IMR-90 (cell line): ENCODE measurements around the gene DHRS7C. TPM values are rescaled to one million over a fixed set of nuclear protein-coding genes. Genes with fewer than 3 reads are reported as not detected.

Source experiments
- ATAC-seq: fragments of 200-7000 bp; cut with Tn5 transposase; 2 replicates; pipeline ENCODE4 v1.9.1; 2020; ENCODE audit warnings: low read depth, mild to moderate bottlenecking, moderate library complexity
- BruUV-seq: library from RNA; stranded (reverse); fragments of 400-500 nt; replicated peaks from 2 replicates; lab custom pipeline; 2021; lab: Mats Ljungman, UMichigan
- CTCF ChIA-PET: fragments of 300-600 bp; formaldehyde crosslinking; extraction: SDS; loops from one replicate; lab custom pipeline; 2021; ENCODE audit warnings: antibody characterized with exemption; lab: Yijun Ruan, JAX
- POLR2A ChIA-PET: fragments of 300-600 bp; sonication (Branson Sonifier 250); formaldehyde crosslinking; loops from one replicate; lab custom pipeline; 2022; ENCODE audit warnings: antibody characterized with exemption; ENCODE audit not compliant: unreplicated experiment; lab: Charles Lee
- DNase-seq: peaks from one replicate; pipeline ENCODE4 v3.0.0; 2013
- H2AFZ ChIP-seq: replicated peaks from 2 replicates; pipeline ENCODE3; 2013; ENCODE audit warnings: low read length, mild to moderate bottlenecking; ENCODE audit not compliant: poor library complexity
- H2AK5ac ChIP-seq: 2 replicates; pipeline ENCODE4 v1.6.1; 2013; ENCODE audit warnings: low read depth, low read length, inconsistent platforms
- H2AK9ac ChIP-seq: replicated peaks from 2 replicates; pipeline ENCODE3; 2013; ENCODE audit warnings: mild to moderate bottlenecking, low read depth, low read length, moderate library complexity; ENCODE audit not compliant: poor library complexity
- H2BK120ac ChIP-seq: 2 replicates; pipeline ENCODE4 v1.6.1; 2013; ENCODE audit warnings: low read depth, low read length, inconsistent platforms
- H2BK15ac ChIP-seq: 3 replicates; pipeline ENCODE4 v1.6.1; 2013; ENCODE audit warnings: low read depth, low read length, inconsistent platforms
- H2BK20ac ChIP-seq: 2 replicates; pipeline ENCODE4 v1.6.1; 2013; ENCODE audit warnings: low read depth, mild to moderate bottlenecking, inconsistent platforms, low read length, moderate library complexity
- H2BK5ac ChIP-seq: 2 replicates; pipeline ENCODE4 v1.6.1; 2013; ENCODE audit warnings: mild to moderate bottlenecking, low read depth, low read length, inconsistent platforms; ENCODE audit not compliant: poor library complexity, severe bottlenecking
- H3K14ac ChIP-seq: replicated peaks from 2 replicates; pipeline ENCODE4 v1.6.1; 2013; ENCODE audit warnings: low read depth, low read length, inconsistent platforms
- H3K18ac ChIP-seq: 2 replicates; pipeline ENCODE4 v1.6.1; 2013; ENCODE audit warnings: low read depth, low read length, control low read depth
- H3K23ac ChIP-seq: 2 replicates; pipeline ENCODE4 v1.6.1; 2013; ENCODE audit warnings: low read depth, low read length, inconsistent platforms
- H3K27ac ChIP-seq: 2 replicates; pipeline ENCODE4 v1.5.1; 2013; ENCODE audit warnings: mild to moderate bottlenecking, control low read depth, low read length; ENCODE audit not compliant: insufficient read depth
- H3K27me3 ChIP-seq: 2 replicates; pipeline ENCODE4 v1.6.1; 2013; ENCODE audit warnings: low read length; ENCODE audit not compliant: control insufficient read depth, insufficient read depth
- H3K36me3 ChIP-seq: 2 replicates; pipeline ENCODE4 v1.6.1; 2013; ENCODE audit warnings: low read length, mixed read lengths; ENCODE audit not compliant: control insufficient read depth, insufficient read depth
- H3K4ac ChIP-seq: 2 replicates; pipeline ENCODE4 v1.6.1; 2013; ENCODE audit warnings: low read depth, low read length, inconsistent platforms
- H3K4me1 ChIP-seq: 2 replicates; pipeline ENCODE4 v1.6.1; 2013; ENCODE audit warnings: low read length, mixed read lengths; ENCODE audit not compliant: control insufficient read depth, insufficient read depth
- H3K4me2 ChIP-seq: 2 replicates; pipeline ENCODE4 v1.6.1; 2013; ENCODE audit warnings: low read depth, mild to moderate bottlenecking, control low read depth, low read length, moderate library complexity
- H3K4me3 ChIP-seq: 2 replicates; pipeline ENCODE4 v1.5.1; 2013; ENCODE audit warnings: low read depth, mild to moderate bottlenecking, control low read depth, low read length, moderate library complexity; ENCODE audit not compliant: insufficient read depth
- H3K56ac ChIP-seq: 2 replicates; pipeline ENCODE4 v1.6.1; 2013; ENCODE audit warnings: low read length, inconsistent platforms; ENCODE audit not compliant: insufficient read depth; ENCODE audit errors: extremely low read depth
- H3K79me1 ChIP-seq, 2 experiments: 2 replicates each; pipeline ENCODE4 v1.6.1; 2013; ENCODE audit warnings: low read length in 2 of 2, inconsistent platforms in 1 of 2, low read depth in 1 of 2
- H3K9ac ChIP-seq: 2 replicates; pipeline ENCODE4 v1.6.1; 2013; ENCODE audit warnings: low read depth, low read length, control low read depth
- H3K9me1 ChIP-seq: 2 replicates; pipeline ENCODE4 v1.6.1; 2013; ENCODE audit warnings: low read length, inconsistent platforms; ENCODE audit not compliant: insufficient read depth
- H3K9me3 ChIP-seq: 2 replicates; pipeline ENCODE4 v1.6.1; 2013; ENCODE audit warnings: low read length; ENCODE audit not compliant: control insufficient read depth, insufficient read depth
- H4K20me1 ChIP-seq: 2 replicates; pipeline ENCODE4 v1.6.1; 2013; ENCODE audit warnings: low read length, inconsistent platforms; ENCODE audit not compliant: insufficient read depth
- H4K5ac ChIP-seq: 2 replicates; pipeline ENCODE4 v1.6.1; 2013; ENCODE audit warnings: mild to moderate bottlenecking, low read depth, low read length, control low read depth
- H4K8ac ChIP-seq, 2 experiments: 2 replicates each; pipeline ENCODE4 v1.6.1; 2013; ENCODE audit warnings: low read depth in 2 of 2, low read length in 2 of 2, control low read depth in 1 of 2, inconsistent platforms in 1 of 2
- H4K91ac ChIP-seq: 2 replicates; pipeline ENCODE4 v1.6.1; 2013; ENCODE audit warnings: low read depth, low read length, inconsistent platforms; ENCODE audit not compliant: insufficient read depth
- CEBPB ChIP-seq: IDR thresholded peaks from 2 replicates; pipeline ENCODE4 v1.6.1; 2012; ENCODE audit warnings: low read depth, low read length, improper control_type of control experiment
- FOS ChIP-seq: fragments of 150-350 bp; IDR thresholded peaks from 2 replicates; pipeline ENCODE4 v1.6.1; 2016; ENCODE audit warnings: low read depth, low read length
- MAFK ChIP-seq: IDR thresholded peaks from 2 replicates; pipeline ENCODE4 v1.6.1; 2012; ENCODE audit warnings: low read depth, low read length, improper control_type of control experiment
- NFE2L2 ChIP-seq: fragments of 150-350 bp; IDR thresholded peaks from 2 replicates; pipeline ENCODE4 v1.6.1; 2016; ENCODE audit warnings: low read depth, mild to moderate bottlenecking, low read length
- WGBS, 2 experiments: methylation state at CpG; one replicate each; pipeline versions ENCODE4 v1.1.5 to v1.1.7; 2013; ENCODE audit warnings: missing lambda C conversion rate in 2 of 2; ENCODE audit not compliant: insufficient read length in 1 of 2; ENCODE audit errors: extremely low coverage in 2 of 2; 5-methylcytosine and 5-hydroxymethylcytosine counted together
- dilution Hi-C: fragments of 300-500 bp; cut with HindIII; formaldehyde crosslinking; loops from one replicate; pipeline ENCODE4 v1.14.3; 2018; ENCODE audit warnings: low sequenced_read_pairs; ENCODE audit not compliant: unreplicated experiment
- in situ Hi-C: fragments of 300-500 bp; cut with MboI; formaldehyde crosslinking; loops from 3 replicates; pipeline ENCODE4 v1.14.3; 2019; ENCODE audit warnings: low sequenced_read_pairs, inconsistent platforms, mixed read lengths
- intact Hi-C: fragments of 100-400 bp; cut with micrococcal nuclease; formaldehyde crosslinking; loops from 2 replicates; pipeline ENCODE4 v1.10.0; 2022
- polyA plus RNA-seq, 3 experiments: library from polyadenylated mRNA; depleted of rRNA; stranded (reverse); fragments of >200 nt; gene quantifications; 2 replicates each; pipeline ENCODE4 v1.2.3, GENCODE V29; 2012; ENCODE audit warnings: low replicate concordance in 1 of 3
- total RNA-seq: library from RNA; depleted of rRNA; stranded (reverse); fragments of >200 nt; gene quantifications from 2 replicates; pipeline ENCODE4 v1.2.3, GENCODE V29; 2012

The DHRS7C gene
- total and polyA plus RNA-seq, 2 of the 4 experiments (the other 2 are of a cell fraction), result not detected

- Histone ChIP-seq H2BK20ac (no peak overlapping the region), H3K27me3 (no peaks in the 10 kb centered on the region), H2BK15ac (no peak overlapping the region), H4K91ac (no peak overlapping the region), H2BK120ac (no peak overlapping the region), H3K56ac (no peak overlapping the region), H3K9me1 (no peaks in the 10 kb centered on the region), H3K4me2 (no peak overlapping the region), H2AFZ (no peak overlapping the region), H3K4ac (no peak overlapping the region), H3K27ac (no peak overlapping the region), H2AK9ac (no peak overlapping the region), H2AK5ac (no peak overlapping the region), H3K79me1 (no peaks in the 10 kb centered on the region), H2BK5ac (no peak overlapping the region), H4K5ac (no peak overlapping the region), H4K8ac (no peak overlapping the region), H3K9me3 (peaks cover 2% of the 10 kb centered on the region; the same call in 1 of the 2 replicates), H3K4me1 (no peaks in the 10 kb centered on the region), H3K36me3 (no peaks in the 10 kb centered on the region), H4K20me1 (no peaks in the 10 kb centered on the region), H3K14ac (no peak overlapping the region), H3K9ac (no peak overlapping the region), H3K23ac (no peak overlapping the region), H3K4me3 (no peak overlapping the region), H3K18ac (no peak overlapping the region)
- no peak for TF ChIP-seq NFE2L2
- TF ChIP-seq MAFK, result no peak
- no peak for TF ChIP-seq CEBPB
- TF ChIP-seq FOS, result no peak
- POLR2A ChIA-PET, result no interaction called here
- DNase-seq (no peak), ATAC-seq (no peak)
- WGBS, 2 experiments, result no CpG with 5 or more reads among the region's 4 CpGs
- CTCF ChIA-PET, result interaction anchor here (0.7 kb wide), 1 partner anchor 1281 kb away, joined by 5 read pairs; no protein-coding TSS in a partner anchor
- in situ Hi-C loops (no loop called here), intact Hi-C loops (no loop called here), dilution Hi-C loops (no loop called here)
- BruUV-seq, result no TSS peak
Measured at GRCh38 chr17:9802697-9803096, 11.3 kb upstream of the DHRS7C start.
